ENCODE results near the gene PTPN22.

Gene PTPN22

GRCh38 chr1:113782406-113782805, 89.1 kb downstream of the PTPN22 start:
- H3K4me3 ChIP-seq (ENCODE audit: low read depth, low read length), result no peak overlapping the region
- H3K27ac ChIP-seq, result no peak overlapping the region
- no peak for TF ChIP-seq CTCF (IDR thresholded peaks at IDR 0.05; ENCODE audit: low read depth, low read length)
- no peak for DNase-seq
- no peaks in the 10 kb centered on the region for H3K9me3 ChIP-seq (ENCODE audit: severe bottlenecking)
- H3K27me3 ChIP-seq (ENCODE audit: insufficient read depth, low read depth, severe bottlenecking), result no peaks in the 10 kb centered on the region
- peaks cover 3% of the 10 kb centered on the region; the same call in 1 of the 2 replicates for H3K36me3 ChIP-seq

GRCh38 chr1:113780374-113781146, 91.0 kb downstream of the PTPN22 start:
- Histone ChIP-seq H3K9me3 (ENCODE audit: severe bottlenecking) (no peaks in the 10 kb centered on the region), H3K27ac (no peak overlapping the region), H3K27me3 (ENCODE audit: insufficient read depth, low read depth, severe bottlenecking) (no peaks in the 10 kb centered on the region), H3K36me3 (peaks cover 16% of the 10 kb centered on the region), H3K4me3 (ENCODE audit: low read depth, low read length) (no peak overlapping the region)
- no peak for TF ChIP-seq CTCF (IDR thresholded peaks at IDR 0.05; ENCODE audit: low read depth, low read length)
- no peak for DNase-seq

- Histone ChIP-seq H3K9me3 (ENCODE audit: severe bottlenecking) (no peaks in the 10 kb centered on the region), H3K27ac (no peak overlapping the region), H3K36me3 (peaks cover 16% of the 10 kb centered on the region), H3K27me3 (ENCODE audit: insufficient read depth, low read depth, severe bottlenecking) (no peaks in the 10 kb centered on the region), H3K4me3 (ENCODE audit: low read depth, low read length) (no peak overlapping the region)
- no peak for TF ChIP-seq CTCF (IDR thresholded peaks at IDR 0.05; ENCODE audit: low read depth, low read length)
- DNase-seq, result no peak
Measured at GRCh38 chr1:113779542-113779941, 92.0 kb downstream of the PTPN22 start.

GRCh38 chr1:113777561-113777960, 94.0 kb downstream of the PTPN22 start:
- no peaks in the 10 kb centered on the region for H3K9me3 ChIP-seq (ENCODE audit: severe bottlenecking)
- TF ChIP-seq CTCF (IDR thresholded peaks at IDR 0.05; ENCODE audit: low read depth, low read length), result no peak
- no peak for DNase-seq
- H3K27me3 ChIP-seq (ENCODE audit: insufficient read depth, low read depth, severe bottlenecking), result no peaks in the 10 kb centered on the region
- H3K36me3 ChIP-seq, result peaks cover 18% of the 10 kb centered on the region
- no peak overlapping the region for H3K27ac ChIP-seq
- H3K4me3 ChIP-seq (ENCODE audit: low read depth, low read length), result no peak overlapping the region

GRCh38 chr1:113770031-113770430, 101.5 kb downstream of the PTPN22 start:
- Histone ChIP-seq H3K9me3 (ENCODE audit: severe bottlenecking) (no peaks in the 10 kb centered on the region), H3K27me3 (ENCODE audit: insufficient read depth, low read depth, severe bottlenecking) (no peaks in the 10 kb centered on the region), H3K36me3 (peaks cover 19% of the 10 kb centered on the region), H3K4me3 (ENCODE audit: low read depth, low read length) (no peak overlapping the region), H3K27ac (no peak overlapping the region)
- no peak for DNase-seq
- TF ChIP-seq CTCF (IDR thresholded peaks at IDR 0.05; ENCODE audit: low read depth, low read length), result no peak

GRCh38 chr1:113769601-113769970, 101.9 kb downstream of the PTPN22 start:
- no peak for TF ChIP-seq CTCF (IDR thresholded peaks at IDR 0.05; ENCODE audit: low read depth, low read length)
- H3K27ac ChIP-seq, result no peak overlapping the region
- H3K9me3 ChIP-seq (ENCODE audit: severe bottlenecking), result no peaks in the 10 kb centered on the region
- H3K4me3 ChIP-seq (ENCODE audit: low read depth, low read length), result no peak overlapping the region
- peaks cover 23% of the 10 kb centered on the region for H3K36me3 ChIP-seq
- no peak for DNase-seq
- H3K27me3 ChIP-seq (ENCODE audit: insufficient read depth, low read depth, severe bottlenecking), result no peaks in the 10 kb centered on the region

Data from WERI-Rb-1 (cell line).